A673 (cell line): ENCODE measurements around the gene TEX35.

Source experiments
- EZH2 ChIP-seq: fragments of 200-600 bp; sonication (generic); IDR thresholded peaks from 2 replicates; pipeline ENCODE4 v1.6.1; 2017; ENCODE audit warnings: borderline replicate concordance, low read depth, mild to moderate bottlenecking, mixed read lengths, antibody characterized with exemption, low read length; ENCODE audit not compliant: poor library complexity, severe bottlenecking
- TF ChIP-seq, protein P1 (sequence below): fragments of 300-800, 200-600 bp; sonication (generic); conservative IDR thresholded peaks from 2 replicates; pipeline ENCODE4 v1.5.1; 2017; ENCODE audit warnings: low read depth, mild to moderate bottlenecking, antibody characterized with exemption, low read length, moderate library complexity, mixed read lengths

DNA sequence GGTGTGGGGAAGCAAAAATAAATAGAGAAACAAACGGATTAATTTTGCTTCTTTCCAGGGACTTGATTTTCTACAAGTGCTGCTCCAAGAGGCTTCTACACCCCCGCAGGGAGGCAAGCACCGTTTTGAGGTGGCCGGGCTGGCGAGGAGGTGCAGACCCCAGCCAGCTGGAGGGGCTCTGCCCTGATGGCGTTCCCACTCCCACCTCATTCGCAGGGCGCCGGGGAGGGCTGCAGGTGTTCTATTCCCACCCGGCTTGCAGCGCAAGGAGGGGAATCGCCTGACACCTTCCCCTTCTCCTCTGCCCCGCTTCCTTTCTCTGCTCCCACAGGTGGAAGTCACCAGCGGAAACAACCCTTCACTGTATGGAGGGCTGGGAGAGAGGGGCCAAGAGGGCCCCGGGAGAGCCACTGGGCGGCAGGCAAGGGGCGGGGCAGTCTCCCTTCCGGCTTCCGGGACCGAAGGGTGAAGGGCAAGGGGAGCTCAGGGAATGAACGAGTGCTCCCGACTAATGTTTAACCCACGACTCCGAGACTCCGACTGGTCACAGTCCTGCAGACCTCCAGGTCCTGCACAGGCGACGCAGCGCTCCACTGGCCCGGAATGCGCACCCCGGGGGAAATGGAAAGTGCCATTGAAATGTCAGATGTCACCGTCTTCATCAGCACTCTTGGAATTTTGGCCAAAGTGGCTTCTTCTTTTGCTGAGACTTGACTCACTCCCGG, 29.1 kb downstream of the TEX35 start:
- TF ChIP-seq, protein P1, sequence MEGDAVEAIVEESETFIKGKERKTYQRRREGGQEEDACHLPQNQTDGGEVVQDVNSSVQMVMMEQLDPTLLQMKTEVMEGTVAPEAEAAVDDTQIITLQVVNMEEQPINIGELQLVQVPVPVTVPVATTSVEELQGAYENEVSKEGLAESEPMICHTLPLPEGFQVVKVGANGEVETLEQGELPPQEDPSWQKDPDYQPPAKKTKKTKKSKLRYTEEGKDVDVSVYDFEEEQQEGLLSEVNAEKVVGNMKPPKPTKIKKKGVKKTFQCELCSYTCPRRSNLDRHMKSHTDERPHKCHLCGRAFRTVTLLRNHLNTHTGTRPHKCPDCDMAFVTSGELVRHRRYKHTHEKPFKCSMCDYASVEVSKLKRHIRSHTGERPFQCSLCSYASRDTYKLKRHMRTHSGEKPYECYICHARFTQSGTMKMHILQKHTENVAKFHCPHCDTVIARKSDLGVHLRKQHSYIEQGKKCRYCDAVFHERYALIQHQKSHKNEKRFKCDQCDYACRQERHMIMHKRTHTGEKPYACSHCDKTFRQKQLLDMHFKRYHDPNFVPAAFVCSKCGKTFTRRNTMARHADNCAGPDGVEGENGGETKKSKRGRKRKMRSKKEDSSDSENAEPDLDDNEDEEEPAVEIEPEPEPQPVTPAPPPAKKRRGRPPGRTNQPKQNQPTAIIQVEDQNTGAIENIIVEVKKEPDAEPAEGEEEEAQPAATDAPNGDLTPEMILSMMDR = no peak
- TF ChIP-seq EZH2 = no peak
